Activated gamma-delta T cell treated with anti-CD3 and anti-CD28 coated beads, Interleukin-2, amount 50 U/mL, for 16 hours (primary cell): ENCODE data around the gene BTLA.
"Not testable (repeated sequence)": the region's sequence is repeated elsewhere in the genome, so short reads cannot be mapped to it uniquely, and the experiment has no call there.

Source experiments
- DNase-seq: peaks from one replicate; pipeline ENCODE4 v3.0.0-alpha.2; 2020; ENCODE audit warnings: low read depth

The BTLA gene

GRCh38 chr3:112498914-112499711 is at the start of gene BTLA:
Gene BTLA, minus strand, starts transcription at chr3:112499472. Its CDS starts 114 bp downstream, at chr3:112499358.
- DNase-seq, result no peak

GRCh38 chr3:112546216-112546759 is 47.0 kb upstream of the BTLA start:
- no peak for DNase-seq

GRCh38 chr3:112539825-112540650 is 40.8 kb upstream of the BTLA start:
- no peak for DNase-seq

- DNase-seq, result no peak
Measured at GRCh38 chr3:112531358-112531781, 32.1 kb upstream of the BTLA start.

GRCh38 chr3:112530573-112530972 is 31.3 kb upstream of the BTLA start:
- DNase-seq, result no peak

GRCh38 chr3:112524127-112524526 is 24.9 kb upstream of the BTLA start:
- DNase-seq, result not testable (repeated sequence)

GRCh38 chr3:112519424-112520001 is 20.2 kb upstream of the BTLA start:
- DNase-seq, result no peak

GRCh38 chr3:112518970-112519369 is 19.7 kb upstream of the BTLA start:
- DNase-seq, result not testable (repeated sequence)

GRCh38 chr3:112514527-112515128 is 15.4 kb upstream of the BTLA start:
- no peak for DNase-seq

GRCh38 chr3:112512320-112512719 is 13.0 kb upstream of the BTLA start:
- no peak for DNase-seq

GRCh38 chr3:112508860-112509259 is 9.6 kb upstream of the BTLA start:
- DNase-seq, result no peak

- no peak for DNase-seq
Measured at GRCh38 chr3:112508261-112508660, 9.0 kb upstream of the BTLA start.

GRCh38 chr3:112505907-112506306 is 6.6 kb upstream of the BTLA start:
- DNase-seq, result no peak

GRCh38 chr3:112504123-112504522 is 4.9 kb upstream of the BTLA start:
- DNase-seq, result no peak

GRCh38 chr3:112503304-112503972 is 4.2 kb upstream of the BTLA start:
- DNase-seq, result no peak

- DNase-seq, result no peak
Measured at GRCh38 chr3:112500621-112501020, 1.3 kb upstream of the BTLA start.

GRCh38 chr3:112497897-112498548 is 1.2 kb downstream of the BTLA start:
- no peak for DNase-seq

GRCh38 chr3:112496366-112497067 is 2.8 kb downstream of the BTLA start:
- DNase-seq, result no peak

GRCh38 chr3:112494448-112494767 is 4.9 kb downstream of the BTLA start:
- not testable (repeated sequence) for DNase-seq

- DNase-seq, result no peak
Measured at GRCh38 chr3:112492124-112492523, 7.1 kb downstream of the BTLA start.
